C1 segment of cervical spinal cord (tissue), 14 donors: Measurements from ENCODE around the gene TP53I13.
A peak's percentile ranks its signal among the peaks of the same experiment; 100 is the strongest.

Source experiments
- DNase-seq, 14 donors: peaks; one replicate each; lab custom pipeline; 2025; lab: John Stamatoyannopoulos, UW

Gene TP53I13

DNA sequence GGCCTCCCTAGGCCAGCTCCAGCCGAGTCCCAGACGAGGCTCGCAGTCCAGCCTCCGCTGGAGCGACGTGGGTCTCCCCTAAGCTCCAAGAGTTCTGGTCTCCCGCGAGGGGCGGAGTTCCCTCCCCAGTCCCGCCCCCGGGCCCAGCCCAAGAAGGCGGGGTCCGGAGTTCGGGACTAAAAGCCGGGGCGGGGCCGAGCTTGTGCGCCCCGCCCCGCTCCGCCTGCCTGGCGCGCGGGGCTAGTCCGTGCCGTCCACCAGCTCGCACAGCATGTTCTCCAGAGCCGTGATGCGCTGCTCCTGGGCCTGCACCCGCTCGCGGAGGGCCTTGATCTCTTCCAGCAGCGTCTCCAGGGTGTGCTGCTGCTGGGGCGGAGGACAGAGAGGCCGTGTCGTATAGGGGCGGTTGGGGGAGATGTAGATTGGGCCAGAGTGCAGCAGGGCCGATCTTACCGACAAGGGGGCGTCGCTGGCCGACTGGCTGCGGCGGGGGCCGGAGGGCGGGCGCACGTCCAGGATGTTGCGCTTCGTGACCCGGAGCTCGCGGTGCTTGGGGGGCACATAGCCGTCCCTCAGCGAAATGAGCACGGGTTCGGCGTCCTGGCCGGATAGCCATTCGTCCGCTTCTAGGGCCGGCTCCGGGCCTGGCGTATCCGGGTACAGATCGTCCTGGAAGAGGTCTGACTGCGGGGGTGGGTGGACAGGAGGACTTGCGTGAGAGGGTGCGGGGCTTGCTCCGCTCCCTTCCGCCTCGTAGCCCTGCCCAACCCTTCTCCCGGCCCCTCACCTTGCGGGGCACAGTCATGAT lies 47.2 kb downstream of the TP53I13 start:
- peak in 13 of 14 donors; percentile 46 to 90 (median 78) for DNase-seq

DNA sequence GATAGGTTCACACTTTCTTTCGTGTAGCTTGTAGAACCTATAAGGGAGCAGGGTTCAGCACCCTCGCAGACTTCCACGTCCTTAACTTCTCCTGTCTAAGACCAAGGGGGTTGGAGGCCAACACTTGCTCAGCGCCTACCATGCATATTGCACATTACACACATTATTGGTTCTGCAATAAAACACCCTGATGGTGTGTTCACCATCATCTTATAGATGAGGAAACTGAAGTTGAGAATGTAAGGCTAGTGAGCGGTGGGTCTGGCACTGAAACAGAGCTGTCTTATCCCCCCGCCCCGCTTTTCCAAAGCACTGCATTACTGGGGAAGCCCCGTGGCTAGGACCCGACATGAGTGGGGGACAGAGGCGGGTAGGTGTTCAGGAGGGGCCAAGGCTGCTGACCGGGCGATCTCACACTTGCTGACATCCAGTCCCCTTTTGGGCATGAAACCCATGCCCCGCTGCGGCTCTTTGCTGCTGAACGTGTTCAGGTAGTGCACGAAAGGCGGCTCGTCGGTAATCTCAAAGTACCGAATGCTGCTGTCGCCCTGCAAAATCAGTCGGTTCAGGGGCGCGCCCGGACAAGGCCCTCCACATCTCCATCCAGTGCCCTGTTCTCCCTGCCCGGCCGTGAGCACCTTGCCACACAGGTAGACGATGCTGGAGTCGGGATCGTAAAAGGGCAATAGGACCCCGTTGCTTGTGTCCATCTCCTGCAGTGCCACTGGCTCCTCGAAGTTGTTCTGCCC lies 48.0 kb downstream of the TP53I13 start:
- DNase-seq, result peak in 1 of 14 donors; percentile 60

DNA sequence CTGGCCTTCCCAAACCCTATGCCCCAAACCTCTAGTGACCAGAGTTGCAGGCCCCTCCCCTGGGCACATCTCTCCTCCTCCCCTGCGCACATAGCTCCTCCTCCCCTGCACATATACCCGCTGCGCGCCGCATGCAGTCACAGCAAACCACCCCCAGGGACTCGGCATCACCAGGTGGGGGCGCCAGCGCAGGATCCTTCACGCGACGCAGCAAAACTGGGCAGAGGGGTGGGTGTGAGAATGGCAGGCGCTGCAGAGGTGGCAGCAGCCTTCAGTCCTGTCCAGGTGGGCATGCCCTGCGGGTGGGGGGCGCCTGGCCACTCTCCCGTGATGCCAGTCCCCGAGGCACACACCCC lies 48.6 kb downstream of the TP53I13 start:
- peak in 10 of 14 donors; percentile 9 to 79 (median 64) for DNase-seq

DNA sequence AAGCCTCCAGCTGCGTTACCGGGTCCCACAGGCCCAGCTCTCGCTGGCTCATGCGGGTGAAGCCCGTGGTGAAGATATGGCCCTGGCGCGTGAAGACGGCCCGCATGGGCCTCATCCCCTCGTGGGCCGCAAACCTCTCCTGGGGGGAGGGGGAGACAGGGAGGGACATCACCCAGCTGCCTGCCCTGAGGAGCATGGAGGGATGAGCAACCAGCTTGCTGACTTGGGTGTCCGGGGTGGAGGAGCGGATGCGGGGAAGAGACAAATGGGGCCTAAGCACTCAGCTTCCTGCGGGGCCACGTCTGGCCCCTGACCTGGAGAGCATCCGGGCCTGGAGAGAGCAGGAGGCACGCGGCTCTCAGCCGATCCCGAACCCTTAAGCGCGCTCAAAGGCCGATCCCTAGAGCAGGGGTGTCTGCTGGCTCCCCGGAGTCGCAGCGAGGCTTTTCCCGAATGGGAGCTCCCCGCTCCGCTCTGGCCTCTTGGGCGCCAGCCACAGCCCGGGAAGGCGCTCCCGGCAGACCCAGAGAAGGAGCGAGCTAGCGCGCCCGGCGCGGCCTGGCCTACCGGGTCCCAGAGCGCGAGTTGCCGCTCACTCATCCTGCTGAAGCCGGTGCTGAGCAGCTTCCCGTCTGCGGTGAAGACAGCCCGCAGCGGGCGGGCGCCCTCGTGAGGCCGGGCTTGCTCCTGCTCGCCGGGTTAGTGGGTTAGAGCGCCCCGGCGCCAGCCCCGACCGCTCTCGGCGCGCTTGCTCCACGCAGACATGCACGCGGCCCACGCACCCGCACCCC lies 49.2 kb downstream of the TP53I13 start:
- DNase-seq, result peak in 12 of 14 donors; percentile 26 to 75 (median 54)

- DNase-seq, result no peak
Observed at GRCh38 chr17:29618272-29619065, 50.0 kb downstream of the TP53I13 start.

DNA sequence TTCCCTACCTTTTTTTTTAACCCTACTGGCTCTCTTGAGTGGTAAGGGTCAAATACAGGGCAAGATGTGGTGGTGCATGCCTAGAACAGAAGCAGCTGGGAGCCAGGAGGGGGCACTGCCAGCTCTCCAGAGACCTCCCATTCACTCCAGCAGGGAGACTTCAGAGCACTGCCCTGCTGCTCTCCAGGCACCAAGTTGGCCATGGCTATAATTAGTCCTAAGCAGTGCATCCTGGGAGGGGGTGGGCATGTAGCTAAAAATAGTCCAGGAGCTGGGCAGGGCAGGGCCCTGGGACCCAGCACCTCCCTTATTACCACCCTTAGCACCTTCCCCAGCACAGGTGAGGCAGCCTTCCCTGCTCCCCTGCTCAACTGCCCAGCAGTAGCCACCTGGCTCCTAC lies 50.8 kb downstream of the TP53I13 start:
- no peak for DNase-seq

DNA sequence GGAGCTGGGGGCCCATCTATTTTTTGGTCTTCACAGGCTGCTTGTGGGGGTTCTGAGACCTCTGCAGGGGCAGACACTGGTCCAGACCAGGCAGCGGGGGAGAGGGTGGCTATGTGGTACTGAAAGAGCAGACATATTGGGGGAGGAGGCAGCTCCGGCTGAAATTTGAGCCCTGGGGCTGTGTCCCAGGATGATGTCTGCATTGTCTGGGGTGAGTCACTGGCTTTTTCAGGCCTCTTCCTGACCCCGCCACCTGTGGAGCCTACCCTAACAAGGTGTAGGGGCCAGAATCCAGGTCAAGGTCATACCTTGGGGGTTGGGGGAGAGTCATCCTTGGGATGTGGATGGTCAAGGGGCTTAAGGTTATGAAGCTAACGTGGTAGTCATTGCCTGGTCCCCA lies 51.8 kb downstream of the TP53I13 start:
- no peak for DNase-seq

DNA sequence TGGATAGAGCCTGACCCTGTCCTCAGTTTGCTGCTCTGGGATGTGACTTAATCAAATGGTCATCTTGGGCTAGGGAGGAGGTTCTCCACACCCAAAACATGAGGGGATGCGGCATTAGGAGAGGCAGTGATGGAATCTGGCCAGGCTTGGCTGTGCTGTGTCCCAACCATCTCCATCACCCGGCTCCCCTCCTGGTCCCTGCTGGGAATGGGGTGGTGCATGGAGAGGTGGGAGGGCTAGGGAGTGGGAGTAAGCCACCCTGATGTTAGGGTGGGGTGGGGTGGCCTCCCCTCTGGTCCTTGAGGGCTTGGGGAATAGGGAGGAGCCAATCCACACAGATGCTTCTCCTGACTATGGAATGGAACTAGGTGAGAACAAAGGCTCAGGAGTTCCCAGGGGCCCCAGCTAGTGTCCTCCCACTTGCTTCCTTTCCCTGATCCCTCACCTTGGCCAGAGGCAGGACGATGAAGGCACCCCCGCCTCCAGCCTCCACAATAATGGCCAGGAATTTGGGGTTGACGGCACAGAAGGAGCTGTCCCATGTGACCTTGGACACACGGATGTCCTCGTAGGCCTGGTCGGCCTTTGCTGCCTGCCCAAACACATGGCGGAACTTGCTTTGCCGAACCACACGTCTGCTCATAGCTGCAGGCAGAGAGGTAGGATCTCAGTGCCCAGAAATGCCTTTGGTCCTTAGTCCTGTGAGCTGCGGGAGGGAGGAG lies 52.4 kb downstream of the TP53I13 start:
- DNase-seq, result no peak

DNA sequence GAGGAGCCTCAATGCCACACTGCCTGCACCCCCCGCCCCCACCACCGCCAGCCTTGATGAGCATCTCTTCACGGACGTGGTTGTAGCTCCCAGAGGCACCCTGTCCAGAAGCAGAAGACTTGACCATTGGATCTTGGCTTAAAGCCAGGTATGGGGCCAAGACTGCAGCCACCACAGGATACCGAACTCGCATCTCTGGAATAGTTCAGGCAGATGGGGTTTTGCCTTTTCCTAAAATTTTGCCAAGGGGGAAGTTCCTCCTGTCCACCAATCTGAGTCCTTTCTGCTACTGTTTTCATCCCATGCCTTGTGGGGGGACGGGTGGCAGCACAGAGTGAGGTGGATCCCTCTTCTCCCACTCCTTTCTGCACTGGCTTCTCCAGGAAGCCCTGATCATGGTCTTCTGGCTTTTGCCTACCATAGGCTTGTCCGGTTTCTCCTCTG lies 53.3 kb downstream of the TP53I13 start:
- DNase-seq, result no peak
